ENCODE data around the gene POLE3.
"Not testable (repeated sequence)": the region's sequence is repeated elsewhere in the genome, so short reads cannot be mapped to it uniquely, and the experiment has no call there.

Gene POLE3
- 89.3 to 105 reads per million in 2 donors for total RNA-seq

DNA sequence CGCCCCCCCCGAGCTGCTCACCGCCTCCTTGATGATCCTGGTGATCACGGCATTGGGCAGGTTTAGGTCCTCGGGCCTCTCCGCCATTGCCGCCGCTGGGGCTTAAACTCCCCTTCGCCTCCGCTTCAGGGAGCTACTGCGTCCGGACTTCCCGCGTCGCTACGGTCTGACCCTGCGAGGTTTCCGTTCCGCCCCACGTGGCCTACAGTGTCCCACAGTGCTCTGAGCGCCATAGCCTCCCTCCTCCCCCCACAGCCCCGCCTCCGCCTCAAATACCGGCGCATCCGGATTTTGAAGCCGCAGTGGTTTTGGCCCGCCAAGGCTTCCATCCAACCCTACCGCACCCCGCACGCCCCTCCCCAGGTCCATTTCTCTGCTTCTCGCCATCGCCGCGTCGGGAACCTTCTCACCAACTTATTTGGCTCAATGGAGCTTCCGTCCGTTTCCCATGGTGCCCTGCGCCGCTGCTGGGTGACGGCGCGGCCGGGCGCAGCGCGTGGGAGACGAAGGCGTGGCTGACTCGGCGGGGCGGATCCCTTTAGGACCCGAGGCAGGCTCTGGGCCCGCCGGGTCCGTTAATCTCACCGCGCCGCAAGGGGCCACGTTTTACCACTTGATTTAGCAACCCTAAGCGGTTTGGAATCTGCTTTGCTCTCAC, at the start of gene POLE3, which contains the start of gene C9orf43:
Gene POLE3 (minus strand): TSS at position 469 of the 658 bp plus-strand sequence. CDS start 382 bp downstream, at position 87.
Gene C9orf43 (plus strand): TSS at position 541 of the 658 bp plus-strand sequence. CDS start 2,747 bp downstream, outside the sequence.
- DNase-seq, result peak; percentile 90

GRCh38 chr9:113456235-113456634, 45.8 kb upstream of the POLE3 start:
- DNase-seq, result no peak

DNA sequence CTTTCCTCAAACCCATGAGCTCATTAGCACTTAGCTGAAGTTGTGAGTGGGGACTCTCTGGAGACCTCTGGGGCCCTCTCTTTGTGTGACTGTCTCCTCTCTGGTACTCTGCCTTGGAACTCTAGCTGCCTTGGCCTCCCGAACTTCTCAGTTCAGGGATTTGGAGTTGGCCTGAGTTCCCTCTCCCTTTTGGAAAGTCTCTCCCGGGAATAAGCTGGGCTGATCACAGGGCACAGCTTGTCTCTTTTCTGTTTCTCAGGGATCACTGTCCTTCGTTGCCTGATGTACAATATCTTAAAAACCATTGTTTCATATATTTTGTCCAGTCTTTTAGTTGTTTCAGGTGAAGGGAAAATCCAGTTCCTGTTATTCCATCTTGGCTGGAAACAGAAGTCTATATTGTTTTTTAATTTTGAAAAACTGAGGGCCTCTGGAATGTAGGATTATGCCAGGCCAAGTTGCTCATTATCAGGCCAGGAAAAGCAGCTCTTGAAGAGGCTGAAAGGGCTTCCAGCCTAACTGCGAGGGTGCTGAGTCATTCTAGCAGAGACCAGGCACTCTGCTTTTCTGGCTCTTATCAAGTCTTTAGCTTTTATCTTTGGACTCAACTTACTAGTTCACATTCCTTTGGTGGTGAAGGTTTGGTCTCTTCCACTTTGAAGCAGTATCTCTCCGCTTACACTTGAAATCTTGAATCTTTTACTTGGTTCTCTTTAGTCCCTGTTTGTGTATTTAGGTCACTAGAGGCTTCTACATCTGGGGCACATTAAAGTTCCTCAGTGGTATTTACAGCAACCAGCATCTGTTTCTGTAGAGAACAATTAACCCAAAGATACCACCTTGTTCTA, 44.7 kb upstream of the POLE3 start:
- DNase-seq, result no peak

GRCh38 chr9:113452113-113452605, 41.7 kb upstream of the POLE3 start:
- no peak for DNase-seq

DNA sequence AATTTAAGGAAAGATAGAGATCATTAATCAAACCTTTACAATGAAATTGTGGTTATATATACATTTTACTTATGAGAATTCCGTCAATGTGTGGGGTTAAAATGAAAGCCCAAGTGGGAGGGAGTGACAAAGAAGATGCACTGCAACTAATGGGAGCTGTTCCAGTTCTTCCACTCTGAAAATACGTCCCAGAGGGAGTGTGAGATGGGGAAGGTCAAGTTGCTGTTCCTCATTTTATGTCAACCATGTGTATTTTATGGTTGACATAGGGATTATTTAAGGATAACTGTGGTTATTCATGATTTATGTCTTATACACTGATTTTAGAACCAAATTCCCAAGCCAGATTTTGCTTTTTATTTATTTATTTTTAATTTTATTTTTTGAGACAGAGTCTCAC, 38.9 kb upstream of the POLE3 start:
- DNase-seq, result no peak

DNA sequence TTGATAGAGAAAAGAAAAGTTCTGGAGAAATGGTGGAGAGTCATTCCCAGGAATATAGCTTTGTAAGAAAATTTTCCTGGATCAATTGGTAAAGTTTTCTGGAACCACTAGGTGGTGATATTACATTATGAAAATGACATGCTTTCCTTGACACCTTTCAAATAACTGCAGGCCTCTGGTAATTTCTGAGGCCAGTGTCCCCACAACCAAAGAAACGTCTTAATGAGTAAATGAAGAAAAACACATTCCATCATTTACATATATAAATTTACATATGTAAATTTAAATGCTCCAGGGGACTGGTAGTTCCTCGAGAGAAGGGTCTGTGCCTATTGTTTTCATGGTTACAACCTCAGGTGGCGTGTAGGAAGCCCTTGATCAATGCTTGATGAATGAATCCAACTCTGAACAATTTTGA, 35.9 kb upstream of the POLE3 start:
- no peak for DNase-seq

- DNase-seq, result no peak
Measured at GRCh38 chr9:113444736-113445135, 34.3 kb upstream of the POLE3 start.

- not testable (repeated sequence) for DNase-seq
Measured at GRCh38 chr9:113437716-113438115, 27.2 kb upstream of the POLE3 start.

DNA sequence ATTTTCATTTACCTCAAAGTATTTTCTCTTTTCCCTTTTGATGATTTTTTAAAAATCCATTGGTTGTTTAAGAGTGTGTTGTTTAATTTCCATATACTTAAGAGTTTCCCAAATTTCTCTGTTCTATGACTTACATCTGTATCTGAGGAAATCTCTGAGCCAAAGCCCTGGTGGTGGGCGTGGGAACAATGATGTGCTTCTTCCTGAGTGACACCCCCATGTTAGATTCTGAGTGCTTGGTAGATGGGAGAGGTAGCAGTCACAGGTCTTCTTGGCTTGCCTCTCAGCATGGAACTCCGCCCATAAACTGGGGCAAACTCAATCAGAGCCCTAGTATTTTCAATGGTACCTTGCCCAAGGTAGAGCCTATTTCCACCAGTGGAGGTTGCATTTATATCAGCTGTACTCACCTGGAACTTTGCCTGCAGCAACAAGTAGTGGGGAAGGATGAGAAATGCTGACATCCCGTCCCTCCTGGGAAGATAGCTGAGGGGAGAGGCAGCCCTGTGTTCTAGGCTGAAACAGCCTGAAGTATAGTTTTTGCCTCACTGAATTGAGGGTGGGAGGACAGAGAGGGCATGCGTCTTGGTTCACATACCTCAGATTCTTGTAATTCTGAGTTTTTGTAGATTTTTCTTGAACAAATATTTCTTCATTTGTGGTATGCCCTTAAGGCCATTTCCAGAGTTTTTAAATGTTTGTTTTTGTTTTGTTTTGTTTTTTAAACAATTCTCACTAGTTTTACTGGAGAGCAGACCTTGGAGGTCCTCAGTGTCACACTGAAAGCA, 26.4 kb upstream of the POLE3 start:
- no peak for DNase-seq

GRCh38 chr9:113431191-113431590, 20.7 kb upstream of the POLE3 start:
- no peak for DNase-seq

GRCh38 chr9:113428062-113428615, 17.7 kb upstream of the POLE3 start:
- no peak for DNase-seq

- no peak for DNase-seq
Measured at GRCh38 chr9:113427629-113428028, 17.2 kb upstream of the POLE3 start.

DNA sequence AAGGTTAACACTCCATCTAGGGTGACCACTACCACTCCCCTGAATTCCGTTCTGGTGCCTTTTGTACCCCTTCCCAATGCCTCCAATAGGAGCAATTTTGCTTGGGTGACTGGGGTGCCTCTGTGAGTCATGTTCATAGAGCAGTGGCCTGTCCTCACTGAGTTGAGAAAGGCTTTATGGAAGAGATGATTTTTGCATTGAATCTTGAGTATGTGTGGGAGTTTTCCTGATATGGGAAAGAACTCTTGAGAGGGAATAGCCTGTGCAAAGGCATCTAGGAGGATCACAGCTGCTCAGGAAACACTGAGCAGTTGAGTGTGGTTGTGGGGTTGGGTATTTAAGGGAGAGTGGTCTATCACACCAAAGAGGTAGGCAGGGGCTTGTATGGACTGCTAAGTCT, 16.2 kb upstream of the POLE3 start:
- no peak for DNase-seq

DNA sequence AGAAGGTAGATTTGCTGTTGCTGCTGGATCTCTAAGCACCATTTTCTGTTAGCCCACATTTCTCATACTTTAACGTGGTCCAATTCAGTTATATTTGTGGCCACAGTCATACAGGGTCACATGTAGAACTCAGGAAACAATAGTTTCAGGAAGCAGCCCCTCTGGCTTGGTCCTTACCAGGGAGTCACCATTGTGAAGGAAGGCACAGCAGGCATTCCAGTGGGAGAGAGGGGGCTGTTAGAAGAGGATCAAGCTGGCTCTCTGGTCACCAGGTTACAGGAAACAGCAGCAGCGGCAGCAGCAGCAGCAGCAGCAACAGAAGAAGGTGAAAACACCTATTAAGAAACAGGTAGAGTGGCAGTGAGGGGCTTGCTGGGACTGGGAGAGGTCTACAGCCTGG, 14.6 kb upstream of the POLE3 start:
- DNase-seq, result no peak

DNA sequence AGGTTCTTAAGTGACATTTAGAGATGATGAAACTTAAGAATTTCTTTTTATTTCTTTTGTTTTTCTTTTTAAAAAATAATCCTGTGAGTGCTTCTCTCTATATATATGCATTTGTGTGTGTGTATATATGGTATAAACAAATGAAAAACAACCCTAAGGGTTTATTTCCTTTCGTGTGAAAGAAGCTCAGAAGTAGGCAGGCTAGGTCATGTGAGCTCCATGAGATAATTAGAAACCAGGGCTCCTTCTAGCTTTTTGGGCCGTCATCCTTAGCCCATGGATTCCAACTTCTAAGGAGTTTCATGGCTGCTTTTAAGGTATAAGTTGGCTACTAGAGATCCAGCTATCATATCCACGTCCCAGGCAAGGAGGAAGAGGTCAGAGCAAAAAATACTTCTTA, 11.3 kb upstream of the POLE3 start:
- DNase-seq, result no peak

DNA sequence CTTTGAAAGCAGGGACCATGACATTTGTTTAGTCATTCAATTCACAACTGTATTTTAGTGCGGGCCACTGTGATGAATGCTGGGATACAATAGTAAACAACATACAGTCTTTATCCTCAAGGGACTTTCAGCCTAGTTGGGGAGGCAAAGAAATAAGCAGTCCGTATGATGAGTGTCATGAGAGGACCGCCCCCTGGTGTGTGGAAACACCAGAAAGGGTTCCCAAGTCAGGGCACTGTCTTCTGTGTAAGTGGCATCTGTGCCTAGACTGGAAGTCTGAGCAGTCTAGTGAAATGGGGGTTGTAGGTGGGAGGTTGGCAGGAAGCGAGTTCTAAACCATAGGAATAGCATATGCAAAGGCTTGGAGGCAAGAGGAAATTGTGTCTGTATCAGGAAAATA, 6.9 kb upstream of the POLE3 start:
- no peak for DNase-seq

- DNase-seq, result no peak
Measured at GRCh38 chr9:113416149-113416721, 5.8 kb upstream of the POLE3 start.

- no peak for DNase-seq
Measured at GRCh38 chr9:113409883-113410206, 630 bp downstream of the POLE3 start.

DNA sequence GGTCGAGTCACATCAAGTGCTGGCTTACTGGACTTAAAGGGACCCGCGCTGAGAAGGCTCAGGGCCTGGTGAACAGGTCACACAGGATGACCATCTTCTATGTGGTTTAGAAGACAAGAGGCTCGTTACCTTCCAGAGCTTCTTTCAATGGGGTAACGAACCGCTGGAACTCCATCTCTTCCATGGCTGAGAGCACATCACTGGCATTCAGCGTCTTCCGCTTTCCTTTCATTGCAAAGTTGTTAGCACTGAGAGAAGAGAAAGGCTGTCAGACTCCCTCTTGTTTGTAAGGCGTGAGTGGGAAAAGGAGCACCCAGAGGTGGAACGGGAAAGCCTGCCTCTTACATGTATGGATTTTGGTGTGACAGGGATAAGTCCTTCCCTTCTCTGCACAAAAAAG, 994 bp downstream of the POLE3 start:
- DNase-seq, result no peak

DNA sequence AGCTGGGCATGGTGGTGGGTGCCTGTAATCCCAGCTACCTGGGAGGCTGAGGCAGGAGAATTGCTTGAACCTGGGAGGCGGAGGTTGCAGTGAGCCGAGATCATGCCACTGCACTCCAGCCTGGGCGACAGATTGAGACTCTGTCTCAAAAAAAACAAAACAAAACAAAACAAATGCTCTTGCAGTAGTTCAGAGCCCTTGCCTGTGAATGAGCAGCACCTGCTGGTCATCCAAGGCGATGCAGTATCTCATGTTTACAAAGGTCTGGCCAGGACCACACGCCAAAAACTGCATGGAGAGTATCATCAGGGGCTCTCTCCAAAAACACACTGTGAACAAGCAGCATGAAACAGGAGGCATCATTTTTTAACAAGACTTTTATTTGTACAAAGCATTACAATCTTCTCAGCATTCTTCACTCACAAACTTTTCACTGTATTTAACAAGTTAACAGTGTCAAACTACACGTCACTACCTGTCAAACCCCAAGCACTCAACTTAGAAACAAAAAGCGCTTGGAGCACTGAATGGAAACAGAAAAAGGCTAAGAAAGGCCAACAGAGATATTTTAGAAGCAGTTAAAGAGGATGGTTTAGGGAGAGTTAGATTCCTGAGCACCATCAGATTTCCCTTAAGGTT, 3.5 kb downstream of the POLE3 start:
- DNase-seq, result peak; percentile 31

DNA sequence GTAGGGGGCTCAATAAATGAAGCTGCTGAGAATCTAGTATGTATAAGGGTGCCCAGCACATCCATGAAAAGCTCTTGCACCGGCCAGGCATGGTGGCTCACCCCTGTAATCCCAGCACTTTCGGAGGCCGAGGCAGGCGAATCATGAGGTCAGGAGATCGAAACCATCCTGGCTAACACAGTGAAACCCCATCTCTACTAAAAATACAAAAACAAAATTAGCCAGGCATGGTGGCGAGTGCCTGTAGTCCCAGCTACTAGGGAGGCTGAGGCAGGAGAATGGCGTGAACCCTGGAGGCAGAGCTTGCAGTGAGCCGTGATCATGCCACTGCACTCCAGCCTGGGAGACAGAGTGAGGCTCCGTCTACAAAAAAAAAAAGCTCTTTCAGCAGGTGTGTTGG, 4.1 kb downstream of the POLE3 start:
- DNase-seq, result not testable (repeated sequence)

DNA sequence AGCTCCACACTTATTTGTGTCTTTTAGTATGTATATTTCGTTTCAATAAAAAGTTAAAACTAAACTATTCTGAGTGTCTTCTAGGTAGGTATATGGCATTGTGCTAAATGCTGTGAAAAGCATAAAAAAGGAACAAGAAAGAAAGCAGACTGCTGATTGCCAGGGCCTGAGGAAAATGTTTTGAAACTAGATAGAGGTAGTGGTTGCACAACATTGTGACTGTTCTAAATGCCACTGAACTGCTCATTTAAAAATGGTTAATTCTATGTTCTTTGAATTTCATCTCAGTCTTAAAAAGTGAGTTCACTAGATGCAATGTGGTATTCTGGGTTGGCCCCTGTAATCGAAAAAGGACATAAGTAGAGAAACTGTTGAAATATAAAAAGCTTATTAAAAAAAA, 6.8 kb downstream of the POLE3 start:
- DNase-seq, result no peak

All from T-helper 9 cell (primary cell).